ENCODE measurements around the gene ATG16L1.

The ATG16L1 gene

DNA sequence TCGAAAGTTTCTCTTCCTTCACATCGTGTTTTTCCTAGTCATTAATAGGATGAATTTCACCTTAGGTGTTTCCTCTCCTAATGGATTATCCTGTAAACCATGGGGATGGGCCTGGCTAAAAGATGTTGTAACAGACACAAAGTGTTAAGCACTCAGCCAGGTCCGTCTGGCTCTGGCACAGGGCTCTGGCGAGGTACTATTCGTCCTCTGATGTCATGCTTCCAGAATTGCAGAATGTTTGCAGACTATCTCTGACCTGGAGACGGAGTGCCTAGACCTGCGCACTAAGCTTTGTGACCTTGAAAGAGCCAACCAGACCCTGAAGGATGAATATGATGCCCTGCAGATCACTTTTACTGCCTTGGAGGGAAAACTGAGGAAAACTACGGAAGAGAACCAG, 13.2 kb downstream of the ATG16L1 start:
- DNase-seq (ENCODE audit: low spot score) = no peak
- Histone ChIP-seq H3K4me3 (no peak overlapping the region), H3K27ac (no peak overlapping the region)
- TF ChIP-seq, protein P1, sequence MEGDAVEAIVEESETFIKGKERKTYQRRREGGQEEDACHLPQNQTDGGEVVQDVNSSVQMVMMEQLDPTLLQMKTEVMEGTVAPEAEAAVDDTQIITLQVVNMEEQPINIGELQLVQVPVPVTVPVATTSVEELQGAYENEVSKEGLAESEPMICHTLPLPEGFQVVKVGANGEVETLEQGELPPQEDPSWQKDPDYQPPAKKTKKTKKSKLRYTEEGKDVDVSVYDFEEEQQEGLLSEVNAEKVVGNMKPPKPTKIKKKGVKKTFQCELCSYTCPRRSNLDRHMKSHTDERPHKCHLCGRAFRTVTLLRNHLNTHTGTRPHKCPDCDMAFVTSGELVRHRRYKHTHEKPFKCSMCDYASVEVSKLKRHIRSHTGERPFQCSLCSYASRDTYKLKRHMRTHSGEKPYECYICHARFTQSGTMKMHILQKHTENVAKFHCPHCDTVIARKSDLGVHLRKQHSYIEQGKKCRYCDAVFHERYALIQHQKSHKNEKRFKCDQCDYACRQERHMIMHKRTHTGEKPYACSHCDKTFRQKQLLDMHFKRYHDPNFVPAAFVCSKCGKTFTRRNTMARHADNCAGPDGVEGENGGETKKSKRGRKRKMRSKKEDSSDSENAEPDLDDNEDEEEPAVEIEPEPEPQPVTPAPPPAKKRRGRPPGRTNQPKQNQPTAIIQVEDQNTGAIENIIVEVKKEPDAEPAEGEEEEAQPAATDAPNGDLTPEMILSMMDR (IDR thresholded peaks at IDR 0.05) = no peak

DNA sequence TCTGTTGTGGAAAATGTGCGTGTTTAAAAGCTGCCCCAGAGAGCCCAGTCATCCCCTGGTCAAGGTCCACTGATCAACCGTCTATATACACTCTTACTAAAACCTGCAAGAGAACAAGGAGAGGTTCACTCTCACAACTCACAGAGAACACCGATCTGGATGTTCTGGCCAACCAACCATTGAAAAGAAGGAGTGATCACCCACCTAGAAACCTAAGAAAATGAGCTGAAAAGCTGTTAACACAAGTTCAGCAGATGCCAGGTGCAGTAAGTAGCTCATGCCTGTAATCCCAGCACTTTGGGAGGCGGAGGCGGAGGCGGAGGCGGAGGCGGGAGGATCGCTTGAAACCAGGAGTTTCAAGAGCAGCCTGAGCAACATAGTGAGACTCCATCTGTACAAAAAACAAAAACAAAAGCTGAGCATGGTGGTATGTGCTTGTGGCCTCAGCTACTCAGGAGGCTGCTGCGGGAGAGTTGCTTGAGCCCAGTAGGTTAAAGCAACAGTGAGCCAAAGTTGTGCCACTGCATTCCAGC, 14.5 kb downstream of the ATG16L1 start:
- H3K27ac ChIP-seq = no peak overlapping the region
- TF ChIP-seq, protein P1 (IDR thresholded peaks at IDR 0.05) = no peak
- no peak overlapping the region for H3K4me3 ChIP-seq
- no peak for DNase-seq (ENCODE audit: low spot score)

DNA sequence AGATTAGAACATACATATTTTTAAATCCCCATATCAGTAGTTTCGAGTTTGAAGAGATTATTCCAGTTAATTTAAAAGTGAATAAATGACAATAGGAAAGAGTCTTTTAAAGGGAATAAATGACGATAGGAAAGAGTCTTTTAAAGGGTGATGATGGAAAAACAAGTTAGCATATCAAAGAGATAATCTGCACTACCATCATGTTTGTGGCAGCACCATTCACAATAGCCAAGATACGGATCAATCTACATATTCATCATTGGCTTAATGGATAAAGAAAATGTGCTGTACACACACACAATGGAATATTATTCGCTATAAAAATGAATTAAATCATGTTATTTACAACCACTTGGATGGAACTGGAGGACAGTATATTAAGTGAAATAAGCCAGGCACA, 15.0 kb downstream of the ATG16L1 start:
- Histone ChIP-seq H3K4me3 (no peak overlapping the region), H3K27ac (no peak overlapping the region)
- TF ChIP-seq, protein P1 (IDR thresholded peaks at IDR 0.05) = no peak
- no peak for DNase-seq (ENCODE audit: low spot score)

DNA sequence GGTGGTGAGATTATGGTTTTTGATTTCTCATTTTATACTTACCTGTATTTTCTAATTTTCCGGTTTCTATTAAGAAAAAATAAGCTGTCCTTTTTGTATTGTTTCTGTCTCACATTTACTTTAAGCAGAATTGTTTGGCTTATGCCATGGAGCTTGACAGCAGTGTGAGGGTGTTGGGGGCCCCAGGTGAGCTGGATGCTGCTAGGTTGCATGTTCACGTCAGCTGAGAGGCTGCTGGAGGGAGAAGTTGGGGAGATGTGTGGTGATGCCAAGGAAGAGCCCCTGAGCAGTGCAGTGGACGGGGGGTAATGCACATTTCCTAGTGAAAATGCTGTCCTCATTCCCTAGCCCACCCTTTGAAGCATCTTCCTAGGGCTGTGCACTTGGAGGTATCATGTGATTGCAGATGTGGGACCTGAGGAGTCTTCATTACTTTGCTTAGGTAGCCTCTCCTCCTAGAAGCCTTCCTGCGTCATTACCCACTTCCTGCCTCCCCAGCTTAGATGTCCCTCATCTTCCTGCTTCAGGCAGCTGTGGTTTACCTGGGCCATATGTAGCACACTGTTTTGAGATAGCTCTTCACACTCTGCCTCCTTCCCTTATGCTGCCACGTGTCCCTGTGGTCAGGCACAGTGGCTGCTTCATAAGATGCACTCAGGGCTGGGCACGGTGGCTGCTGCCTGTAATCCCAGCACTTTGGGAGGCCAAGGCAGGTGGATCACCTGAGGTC, 16.2 kb downstream of the ATG16L1 start:
- no peak overlapping the region for H3K4me3 ChIP-seq
- H3K27ac ChIP-seq = no peak overlapping the region
- no peak for DNase-seq (ENCODE audit: low spot score)
- TF ChIP-seq, protein P1 (IDR thresholded peaks at IDR 0.05) = no peak

DNA sequence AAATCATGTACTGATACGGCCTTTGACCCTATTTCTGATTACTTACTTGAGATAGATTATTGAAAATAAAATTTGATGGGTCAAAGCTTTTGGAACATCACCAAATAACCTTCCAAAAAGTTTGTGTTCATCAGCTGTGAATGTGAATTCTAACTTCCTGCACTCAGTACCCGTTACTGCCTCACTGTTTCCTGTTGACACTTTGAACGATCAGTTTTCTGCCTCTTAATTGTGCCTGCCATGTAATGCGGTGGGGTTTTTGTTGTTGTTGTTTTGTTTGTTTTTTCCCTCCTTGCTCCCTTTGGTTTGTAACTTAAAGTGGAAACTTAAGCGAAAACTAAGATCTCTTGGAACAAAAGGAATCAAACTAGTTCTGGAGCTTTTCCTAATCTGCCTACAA, 18.9 kb downstream of the ATG16L1 start:
- Histone ChIP-seq H3K4me3 (no peak overlapping the region), H3K27ac (no peak overlapping the region)
- no peak for DNase-seq (ENCODE audit: low spot score)
- TF ChIP-seq, protein P1 (IDR thresholded peaks at IDR 0.05) = no peak

GRCh38 chr2:233270951-233271350, 19.5 kb downstream of the ATG16L1 start:
- DNase-seq (ENCODE audit: low spot score) = no peak
- Histone ChIP-seq H3K27ac (no peak overlapping the region), H3K4me3 (no peak overlapping the region)
- TF ChIP-seq, protein P1 (IDR thresholded peaks at IDR 0.05) = no peak

DNA sequence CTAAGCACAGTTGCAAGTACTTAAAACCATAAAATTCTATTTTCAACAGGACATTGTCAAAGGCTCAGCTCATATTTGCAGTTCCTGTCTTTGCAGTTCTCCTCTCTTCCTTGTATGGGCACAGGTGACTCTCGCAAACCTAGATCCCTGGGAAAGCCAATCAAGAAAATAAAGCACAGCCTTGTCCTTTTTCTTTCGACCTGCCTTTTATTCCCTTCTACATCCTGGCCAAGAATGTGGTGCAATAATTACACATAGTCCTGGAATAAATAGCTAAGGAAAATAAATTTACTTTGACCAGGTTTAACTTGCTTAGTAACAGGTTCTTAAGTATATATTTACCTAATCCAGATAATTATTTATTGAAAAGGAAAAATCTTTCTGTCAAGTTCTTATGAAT, 20.2 kb downstream of the ATG16L1 start:
- Histone ChIP-seq H3K27ac (no peak overlapping the region), H3K4me3 (no peak overlapping the region)
- TF ChIP-seq, protein P1 (IDR thresholded peaks at IDR 0.05) = no peak
- no peak for DNase-seq (ENCODE audit: low spot score)

Measured in coronary artery (tissue), 2 donors.